ENCODE measurements around the gene SCAI.

Gene SCAI

GRCh38 chr9:124894035-124894740 lies 249.1 kb downstream of the SCAI start:
- TF ChIP-seq PPARA (CRISPR knock-in tag; IDR thresholded peaks at IDR 0.05; ENCODE audit: borderline replicate concordance) (no peak), SNAI2 (CRISPR knock-in tag; IDR thresholded peaks at IDR 0.05) (no peak), GLIS3 (CRISPR knock-in tag; IDR thresholded peaks at IDR 0.05) (no peak), PATZ1 (CRISPR knock-in tag; IDR thresholded peaks at IDR 0.05; ENCODE audit: borderline replicate concordance) (no peak), OSR1 (CRISPR knock-in tag; IDR thresholded peaks at IDR 0.05) (no peak), ZFP3 (CRISPR knock-in tag; IDR thresholded peaks at IDR 0.05) (no peak), CREB5 (CRISPR knock-in tag; IDR thresholded peaks at IDR 0.05; ENCODE audit: low read depth) (no peak), ZNF8 (CRISPR knock-in tag; IDR thresholded peaks at IDR 0.05) (no peak), ZFP30 (CRISPR knock-in tag; IDR thresholded peaks at IDR 0.05) (no peak), ESRRG (CRISPR knock-in tag; IDR thresholded peaks at IDR 0.05) (no peak), RARB (CRISPR knock-in tag; IDR thresholded peaks at IDR 0.05) (no peak), ISL1 (CRISPR knock-in tag; IDR thresholded peaks at IDR 0.05) (no peak), CSRNP3 (CRISPR knock-in tag; IDR thresholded peaks at IDR 0.05) (no peak), ZNF565 (CRISPR knock-in tag; conservative IDR thresholded peaks at IDR 0.05; ENCODE audit: low read depth) (no peak), ZC3H10 (CRISPR knock-in tag; IDR thresholded peaks at IDR 0.05) (no peak)
- ATAC-seq = no peak; the same call in 2 of the 3 replicates

Data from SK-N-SH treated with all-trans-retinoic acid at 6 μM for 48 hours (cell line).